Fibroblast of villous mesenchyme (primary cell): ENCODE results near the gene GGNBP2. TPM values are rescaled to one million over a fixed set of nuclear protein-coding genes. Genes with fewer than 3 reads are reported as not detected.

Experiments used
- DNase-seq: peaks from one replicate; pipeline ENCODE4 v3.0.0-alpha.2; 2010; ENCODE audit warnings: low read depth
- H3K4me3 ChIP-seq: 2 replicates; pipeline ENCODE4 v1.5.1; 2011; ENCODE audit warnings: low read depth, mild to moderate bottlenecking, low read length
- CTCF ChIP-seq: IDR thresholded peaks from 2 replicates; pipeline ENCODE4 v1.5.1; 2012; ENCODE audit warnings: low read depth, mild to moderate bottlenecking, low read length; ENCODE audit not compliant: insufficient read depth
- total RNA-seq: library from RNA; depleted of rRNA; stranded (reverse); fragments of >200 nt; gene quantifications from 2 replicates; pipeline ENCODE4 v1.2.3, GENCODE V29; 2012

The GGNBP2 gene
- total RNA-seq, 1 donor = 70.4 TPM

- H3K4me3 ChIP-seq = no peak overlapping the region
- DNase-seq = no peak
- TF ChIP-seq CTCF = no peak
Measured at GRCh38 chr17:36500745-36501225, 43.9 kb upstream of the GGNBP2 start.

GRCh38 chr17:36501351-36501750 lies 43.4 kb upstream of the GGNBP2 start:
- H3K4me3 ChIP-seq = no peak overlapping the region
- DNase-seq = no peak
- TF ChIP-seq CTCF = no peak

- no peak overlapping the region for H3K4me3 ChIP-seq
- DNase-seq = no peak
- no peak for TF ChIP-seq CTCF
Measured at GRCh38 chr17:36501963-36502362, 42.8 kb upstream of the GGNBP2 start.

- no peak for DNase-seq
- TF ChIP-seq CTCF = no peak
- H3K4me3 ChIP-seq = no peak overlapping the region
Measured at GRCh38 chr17:36503456-36504155, 41.1 kb upstream of the GGNBP2 start.

- H3K4me3 ChIP-seq = no peak overlapping the region
- no peak for TF ChIP-seq CTCF
- DNase-seq = no peak
Measured at GRCh38 chr17:36504156-36504545, 40.6 kb upstream of the GGNBP2 start.

GRCh38 chr17:36505171-36505570 lies 39.5 kb upstream of the GGNBP2 start:
- TF ChIP-seq CTCF = no peak

More at GRCh38 chr17:36505171-36505570, 39.5 kb upstream of the GGNBP2 start:
- no peak overlapping the region for H3K4me3 ChIP-seq
- no peak for DNase-seq
